GM23338 (cell line): ENCODE results near the gene KLHL22. TPM values are rescaled to one million over a fixed set of nuclear protein-coding genes. Genes with fewer than 3 reads are reported as not detected.

Experiments used
- ATAC-seq: fragments of 200-7000 bp; cut with Tn5 transposase; 3 replicates; pipeline ENCODE4 v1.9.1; 2020
- DNase-seq: peaks from one replicate; pipeline ENCODE4 v3.0.0-alpha.2; 2015; ENCODE audit warnings: low spot score
- H2AFZ ChIP-seq: fragments of 200-600 bp; sonication (generic); 2 replicates; pipeline ENCODE4 v1.8.0; 2016; ENCODE audit warnings: antibody characterized with exemption, mild to moderate bottlenecking, moderate library complexity
- H3F3A ChIP-seq: fragments of 200-600 bp; sonication (generic); replicated peaks from 2 replicates; pipeline ENCODE4 v1.8.0; 2017; ENCODE audit warnings: antibody characterized with exemption, mixed run types, low read depth
- H3K27ac ChIP-seq: fragments of 200-600 bp; sonication (generic); 2 replicates; pipeline ENCODE4 v1.6.1; 2016; ENCODE audit warnings: low read depth
- H3K27me3 ChIP-seq: fragments of 200-600 bp; sonication (generic); 2 replicates; pipeline ENCODE4 v1.8.0; 2016; ENCODE audit warnings: mild to moderate bottlenecking, mixed run types, moderate library complexity; ENCODE audit not compliant: insufficient read depth
- H3K36me3 ChIP-seq: fragments of 200-600 bp; sonication (generic); 2 replicates; pipeline ENCODE4 v1.8.0; 2016; ENCODE audit warnings: mild to moderate bottlenecking; ENCODE audit not compliant: insufficient read depth
- H3K4me1 ChIP-seq: fragments of 200-600 bp; sonication (generic); 2 replicates; pipeline ENCODE4 v1.8.0; 2016; ENCODE audit warnings: mild to moderate bottlenecking, moderate library complexity; ENCODE audit not compliant: insufficient read depth
- H3K4me2 ChIP-seq: fragments of 200-600 bp; sonication (generic); 2 replicates; pipeline ENCODE4 v1.7.1; 2017; ENCODE audit warnings: mixed run types
- H3K4me3 ChIP-seq: fragments of 200-600 bp; sonication (generic); 2 replicates; pipeline ENCODE4 v1.6.1; 2016; ENCODE audit warnings: mixed run types
- H3K79me2 ChIP-seq: fragments of 200-600 bp; sonication (generic); replicated peaks from 2 replicates; pipeline ENCODE4 v1.8.0; 2017; ENCODE audit warnings: mild to moderate bottlenecking; ENCODE audit not compliant: insufficient read depth
- H3K9me2 ChIP-seq: fragments of 200-600 bp; sonication (generic); 2 replicates; pipeline ENCODE4 v1.8.0; 2017; ENCODE audit not compliant: insufficient read depth
- H4K20me1 ChIP-seq: fragments of 200-600 bp; sonication (generic); replicated peaks from 2 replicates; pipeline ENCODE4 v1.8.0; 2017; ENCODE audit warnings: mild to moderate bottlenecking; ENCODE audit not compliant: insufficient read depth
- H3K27ac Mint-ChIP-seq: 2 replicates; pipeline ENCODE4 v1.8.0; 2020; ENCODE audit warnings: inconsistent platforms, mild to moderate bottlenecking, moderate library complexity, mixed read lengths
- H3K27me3 Mint-ChIP-seq: 3 replicates; pipeline ENCODE4 v1.8.0; 2022; ENCODE audit warnings: low read depth, mild to moderate bottlenecking, moderate library complexity, mixed read lengths, inconsistent platforms; ENCODE audit not compliant: insufficient read depth, poor library complexity
- H3K36me3 Mint-ChIP-seq: 3 replicates; pipeline ENCODE4 v1.8.0; 2021; ENCODE audit warnings: low read depth, mild to moderate bottlenecking, inconsistent platforms, moderate library complexity, mixed read lengths
- H3K4me1 Mint-ChIP-seq: 3 replicates; pipeline ENCODE4 v1.8.0; 2020; ENCODE audit warnings: mild to moderate bottlenecking, inconsistent platforms, mixed read lengths
- H3K4me3 Mint-ChIP-seq: 3 replicates; pipeline ENCODE4 v1.8.0; 2021; ENCODE audit warnings: moderate library complexity, mild to moderate bottlenecking, inconsistent platforms, mixed read lengths
- H3K9me3 Mint-ChIP-seq: 3 replicates; pipeline ENCODE4 v1.8.0; 2020; ENCODE audit warnings: moderate library complexity, mild to moderate bottlenecking, inconsistent platforms, mixed read lengths
- CREB1 ChIP-seq: fragments of 250-450 bp; sonication (Bioruptor Pico); IDR thresholded peaks from 2 replicates; pipeline ENCODE4 v1.5.0; 2020; ENCODE audit warnings: low read depth, mild to moderate bottlenecking, moderate library complexity
- CTCF ChIP-seq, 2 experiments: fragments of 200-600 bp in 1 of 2; sonication (generic) in 1 of 2; conservative IDR thresholded peaks; 2 replicates each; pipeline versions ENCODE4 v1.5.1 to v1.6.1; 2016 to 2017; ENCODE audit warnings: antibody characterized with exemption in 2 of 2, low read depth in 2 of 2, mild to moderate bottlenecking in 2 of 2, moderate library complexity in 1 of 2
- ETS1 ChIP-seq: IDR thresholded peaks from 2 replicates; pipeline ENCODE4 v1.6.1; 2016; ENCODE audit warnings: antibody characterized with exemption
- EZH2 ChIP-seq: fragments of 200-600 bp; sonication (generic); IDR thresholded peaks from one replicate; pipeline ENCODE4 v1.8.0; 2017; ENCODE audit warnings: antibody characterized with exemption, mild to moderate bottlenecking, low read depth; ENCODE audit not compliant: unreplicated experiment
- EZH2phosphoT487 ChIP-seq: fragments of 200-600 bp; sonication (generic); IDR thresholded peaks from one replicate; pipeline ENCODE4 v1.8.1; 2018; ENCODE audit warnings: antibody characterized with exemption; ENCODE audit not compliant: unreplicated experiment
- JUNB ChIP-seq: IDR thresholded peaks from one replicate; pipeline ENCODE4 v1.6.1; 2016; ENCODE audit warnings: antibody characterized with exemption; ENCODE audit not compliant: unreplicated experiment
- NANOG ChIP-seq: IDR thresholded peaks from 2 replicates; pipeline ENCODE4 v1.6.1; 2016; ENCODE audit warnings: antibody characterized with exemption, borderline replicate concordance
- POLR2AphosphoS5 ChIP-seq: IDR thresholded peaks from 2 replicates; pipeline ENCODE4 v1.6.1; 2016; ENCODE audit warnings: antibody characterized with exemption, low read depth
- REST ChIP-seq: IDR thresholded peaks from one replicate; pipeline ENCODE4 v1.6.1; 2018; ENCODE audit warnings: antibody characterized with exemption; ENCODE audit not compliant: unreplicated experiment
- STAT1 ChIP-seq: IDR thresholded peaks from one replicate; pipeline ENCODE4 v1.6.1; 2016; ENCODE audit warnings: antibody characterized with exemption; ENCODE audit not compliant: unreplicated experiment
- ZNF114 ChIP-seq: fragments of 250-450 bp; sonication (Bioruptor Pico); IDR thresholded peaks from 2 replicates; pipeline ENCODE4 v1.5.0; 2020; ENCODE audit warnings: mild to moderate bottlenecking, moderate library complexity
- ZNF331 ChIP-seq: fragments of 250-450 bp; sonication (Bioruptor Pico); IDR thresholded peaks from 2 replicates; pipeline ENCODE4 v1.5.0; 2020; ENCODE audit warnings: low read depth, mild to moderate bottlenecking, moderate library complexity
- ZNF462 ChIP-seq: fragments of 250-450 bp; sonication (Bioruptor Pico); IDR thresholded peaks from 2 replicates; pipeline ENCODE4 v1.5.0; 2020; ENCODE audit warnings: mild to moderate bottlenecking, moderate library complexity
- polyA plus RNA-seq: library from polyadenylated mRNA; unstranded; fragments of >200 nt; fragmentation: Nextera tagmentation; extraction: Ambion mirVana; gene quantifications from 2 replicates; pipeline ENCODE4 v1.2.1, GENCODE V29; 2016
- total RNA-seq: library from RNA; depleted of rRNA; stranded (reverse); fragments of >200 nt; shearing (Covaris generic); gene quantifications from 2 replicates; pipeline ENCODE4 v1.2.3, GENCODE V29; 2014

Gene KLHL22
- total and polyA plus RNA-seq, 2 experiments from 2014 or later: 2.4 to 16.0 TPM

GRCh38 chr22:20435436-20436306 lies 59.9 kb downstream of the KLHL22 start:
- H3K27me3 ChIP-seq: peaks cover 89% of the 10 kb centered on the region
- peaks cover 3% of the 10 kb centered on the region; the same call in 1 of the 3 replicates for H3K36me3 Mint-ChIP-seq
- H3K27ac ChIP-seq: no peak overlapping the region
- H3K79me2 ChIP-seq: peaks cover 9% of the 10 kb centered on the region
- DNase-seq: no peak
- peaks cover 8% of the 10 kb centered on the region; the same call in 1 of the 2 replicates for H4K20me1 ChIP-seq
- no peak overlapping the region for H2AFZ ChIP-seq
- TF ChIP-seq JUNB (no peak), ZNF114 (no peak), REST (no peak), STAT1 (no peak), CTCF (conservative IDR thresholded peaks at IDR 0.05; ENCODE audit: low read depth in 2 of 2) (no peak), POLR2AphosphoS5 (no peak), ZNF462 (no peak), ETS1 (no peak), EZH2 (no peak), EZH2phosphoT487 (no peak), CREB1 (CRISPR knock-in tag) (no peak), NANOG (no peak), ZNF331 (no peak)
- peak overlapping the region; percentile 54 for H3K4me3 Mint-ChIP-seq
- no peaks in the 10 kb centered on the region; the same call in 1 of the 3 replicates for H3K9me3 Mint-ChIP-seq
- H3K9me2 ChIP-seq: no peaks in the 10 kb centered on the region
- H3K4me1 Mint-ChIP-seq: peaks cover 10% of the 10 kb centered on the region
- H3K4me3 ChIP-seq: peak overlapping the region; percentile 87
- H3K27ac Mint-ChIP-seq: no peak overlapping the region
- H3F3A ChIP-seq: 0 out of 2 replicates have a peak, but pooled peaks cover 13% of the 10 kb centered on the region
- H3K4me2 ChIP-seq: peak overlapping the region; percentile 94
- no peak for ATAC-seq
- H3K4me1 ChIP-seq: peaks cover 7% of the 10 kb centered on the region; the same call in 1 of the 2 replicates
- no peaks in the 10 kb centered on the region for H3K36me3 ChIP-seq
- peaks cover 73% of the 10 kb centered on the region for H3K27me3 Mint-ChIP-seq
